Right atrium auricular region (tissue), 2 donors: ENCODE results near the gene OPALIN. TPM values are rescaled to one million over a fixed set of nuclear protein-coding genes. Genes with fewer than 3 reads are reported as not detected.

Source experiments
- DNase-seq: peaks from one replicate; pipeline ENCODE4 v3.0.0-alpha.2; 2019; ENCODE audit warnings: low spot score
- H3K27ac ChIP-seq, 2 donors: fragments of 200-600 bp; sonication (generic); 1 replicate in 1 of 2; 2 replicates in 1 of 2; pipeline ENCODE4 v1.5.1; 2016 to 2019
- H3K27me3 ChIP-seq, 2 donors: fragments of 200-600 bp; sonication (generic); one replicate each; pipeline versions ENCODE4 v1.5.1 to v1.6.0; 2017 to 2019
- H3K36me3 ChIP-seq: fragments of 200-600 bp; sonication (generic); one replicate; pipeline ENCODE4 v1.5.1; 2016
- H3K4me1 ChIP-seq, 2 donors: fragments of 200-600 bp; sonication (generic); one replicate each; pipeline versions ENCODE4 v1.5.1 to v1.6.0; 2017 to 2019
- H3K4me3 ChIP-seq, 2 donors: fragments of 200-600 bp; sonication (generic); 1 replicate in 1 of 2; 2 replicates in 1 of 2; pipeline ENCODE4 v1.5.1; 2017 to 2019; ENCODE audit warnings: mild to moderate bottlenecking in 1 of 2, moderate library complexity in 1 of 2
- H3K9me3 ChIP-seq, 2 donors: fragments of 200-600 bp; sonication (generic); one replicate each; pipeline ENCODE4 v1.5.1; 2019
- CTCF ChIP-seq, 2 donors: fragments of 200-600 bp; sonication (generic); IDR thresholded peaks; one replicate each; pipeline ENCODE4 v1.5.1; 2019; ENCODE audit warnings: antibody characterized with exemption in 2 of 2
- total RNA-seq, 2 donors: library from RNA; depleted of rRNA; stranded (reverse); fragments of >200 nt; gene quantifications; one replicate each; pipeline ENCODE4 v1.1.0, GENCODE V29; 2016

Gene OPALIN
- total RNA-seq, 2 donors from 2014 or later = not detected

- Histone ChIP-seq H3K27me3 (no peaks in the 10 kb centered on the region), H3K4me1 (peaks cover 0 to 11% of the 10 kb centered on the region in 2 donors), H3K36me3 (no peaks in the 10 kb centered on the region), H3K27ac (no peak overlapping the region), H3K4me3 (no peak overlapping the region), H3K9me3 (peaks cover 0 to 9% of the 10 kb centered on the region in 2 donors)
- DNase-seq = no peak
- TF ChIP-seq CTCF (IDR thresholded peaks at IDR 0.05) = no peak
These were observed 16.4 kb downstream of the OPALIN start for GRCh38 chr10:96342402-96342801.

GRCh38 chr10:96341219-96342182 lies 17.3 kb downstream of the OPALIN start:
- H3K27me3 ChIP-seq = no peaks in the 10 kb centered on the region
- peaks cover 0 to 11% of the 10 kb centered on the region in 2 donors for H3K4me1 ChIP-seq
- TF ChIP-seq CTCF (IDR thresholded peaks at IDR 0.05) = no peak
- H3K27ac ChIP-seq = no peak overlapping the region
- no peak overlapping the region for H3K4me3 ChIP-seq
- no peak for DNase-seq
- H3K9me3 ChIP-seq = peaks cover 0 to 9% of the 10 kb centered on the region in 2 donors
- no peaks in the 10 kb centered on the region for H3K36me3 ChIP-seq

- H3K9me3 ChIP-seq = no peaks in the 10 kb centered on the region
- no peak for DNase-seq
- peaks cover 0 to 11% of the 10 kb centered on the region in 2 donors for H3K4me1 ChIP-seq
- H3K36me3 ChIP-seq = no peaks in the 10 kb centered on the region
- no peak overlapping the region for H3K4me3 ChIP-seq
- H3K27me3 ChIP-seq = no peaks in the 10 kb centered on the region
- peak; percentile 24 to 67 for TF ChIP-seq CTCF (IDR thresholded peaks at IDR 0.05)
- H3K27ac ChIP-seq = no peak overlapping the region
These were observed 18.6 kb downstream of the OPALIN start for GRCh38 chr10:96339956-96340904.

GRCh38 chr10:96339383-96339782 lies 19.4 kb downstream of the OPALIN start:
- no peaks in the 10 kb centered on the region for H3K27me3 ChIP-seq
- peaks cover 0 to 11% of the 10 kb centered on the region in 2 donors for H3K4me1 ChIP-seq
- no peaks in the 10 kb centered on the region for H3K9me3 ChIP-seq
- no peak overlapping the region for H3K27ac ChIP-seq
- no peak for DNase-seq
- H3K4me3 ChIP-seq = no peak overlapping the region
- H3K36me3 ChIP-seq = no peaks in the 10 kb centered on the region
- TF ChIP-seq CTCF (IDR thresholded peaks at IDR 0.05) = no peak

- Histone ChIP-seq H3K4me3 (no peak overlapping the region), H3K27me3 (no peaks in the 10 kb centered on the region), H3K9me3 (no peaks in the 10 kb centered on the region), H3K27ac (no peak overlapping the region), H3K4me1 (peaks cover 0 to 11% of the 10 kb centered on the region in 2 donors), H3K36me3 (no peaks in the 10 kb centered on the region)
- TF ChIP-seq CTCF (IDR thresholded peaks at IDR 0.05) = no peak
- DNase-seq = no peak
These were observed 20.4 kb downstream of the OPALIN start for GRCh38 chr10:96338279-96338925.
